Measurements from ENCODE around the gene FCHSD2.

- peak; percentile 84 for TF ChIP-seq MAX (IDR thresholded peaks at IDR 0.05)
- TF ChIP-seq CTCF (IDR thresholded peaks at IDR 0.05; ENCODE audit: low read depth, low read length, missing input control), result no peak
- TF ChIP-seq FOXA1 (IDR thresholded peaks at IDR 0.05), result peak; percentile 46
- TF ChIP-seq TAF1 (conservative IDR thresholded peaks at IDR 0.05), result no peak
- TF ChIP-seq ZBTB33 (IDR thresholded peaks at IDR 0.05), result peak; percentile 78
- peak; percentile 59 to 80 for TF ChIP-seq RXRA (IDR thresholded peaks at IDR 0.05)
- TF ChIP-seq, protein P1, sequence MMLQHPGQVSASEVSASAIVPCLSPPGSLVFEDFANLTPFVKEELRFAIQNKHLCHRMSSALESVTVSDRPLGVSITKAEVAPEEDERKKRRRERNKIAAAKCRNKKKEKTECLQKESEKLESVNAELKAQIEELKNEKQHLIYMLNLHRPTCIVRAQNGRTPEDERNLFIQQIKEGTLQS (IDR thresholded peaks at IDR 0.05), result peak; percentile 10
Measured at GRCh38 chr11:72932132-72932570, 210.0 kb downstream of the FCHSD2 start.

Data from liver (tissue), 3 donors.